ENCODE data around the gene CERKL. TPM values are rescaled to one million over a fixed set of nuclear protein-coding genes. Genes with fewer than 3 reads are reported as not detected.

The CERKL gene
- polyA plus RNA-seq, 3 donors from 2014 or later: 15.5 to 19.6 (median 15.8) TPM

- no peak for DNase-seq
- no peaks in the 10 kb centered on the region for H3K4me1 Mint-ChIP-seq
- H3K9me3 Mint-ChIP-seq: peaks cover 0 to 13% (median 0%) of the 10 kb centered on the region in 6 donors
- peaks cover 0 to 3% (median 0%) of the 10 kb centered on the region in 3 donors for H3K36me3 Mint-ChIP-seq
- H3K4me3 Mint-ChIP-seq: no peak overlapping the region
- peaks cover 2 to 3% (median 3%) of the 10 kb centered on the region in 3 donors for H3K27me3 Mint-ChIP-seq (ENCODE audit: low read depth in 3 of 3)
- no peak overlapping the region for H3K27ac Mint-ChIP-seq
Observed at GRCh38 chr2:181602017-181602416, 54.9 kb downstream of the CERKL start.

- Mint-ChIP-seq H3K27me3 (ENCODE audit: low read depth in 3 of 3) (peaks cover 0 to 2% (median 0%) of the 10 kb centered on the region in 3 donors), H3K9me3 (no peaks in the 10 kb centered on the region), H3K4me1 (no peaks in the 10 kb centered on the region)
Observed at GRCh38 chr2:181596556-181596955, 60.3 kb downstream of the CERKL start.

GRCh38 chr2:181594322-181594721, 62.6 kb downstream of the CERKL start:
- H3K4me1 Mint-ChIP-seq: no peaks in the 10 kb centered on the region
- H3K27ac Mint-ChIP-seq: no peak overlapping the region
- no peak for DNase-seq
- H3K9me3 Mint-ChIP-seq: no peaks in the 10 kb centered on the region
- H3K27me3 Mint-ChIP-seq (ENCODE audit: low read depth in 3 of 3): peaks cover 0 to 2% (median 2%) of the 10 kb centered on the region in 3 donors
- H3K4me3 Mint-ChIP-seq: no peak overlapping the region
- H3K36me3 Mint-ChIP-seq: no peaks in the 10 kb centered on the region

More at GRCh38 chr2:181596556-181596955, 60.3 kb downstream of the CERKL start:
- Mint-ChIP-seq H3K36me3 (no peaks in the 10 kb centered on the region), H3K4me3 (no peak overlapping the region), H3K27ac (no peak overlapping the region)
- DNase-seq: no peak

DNA sequence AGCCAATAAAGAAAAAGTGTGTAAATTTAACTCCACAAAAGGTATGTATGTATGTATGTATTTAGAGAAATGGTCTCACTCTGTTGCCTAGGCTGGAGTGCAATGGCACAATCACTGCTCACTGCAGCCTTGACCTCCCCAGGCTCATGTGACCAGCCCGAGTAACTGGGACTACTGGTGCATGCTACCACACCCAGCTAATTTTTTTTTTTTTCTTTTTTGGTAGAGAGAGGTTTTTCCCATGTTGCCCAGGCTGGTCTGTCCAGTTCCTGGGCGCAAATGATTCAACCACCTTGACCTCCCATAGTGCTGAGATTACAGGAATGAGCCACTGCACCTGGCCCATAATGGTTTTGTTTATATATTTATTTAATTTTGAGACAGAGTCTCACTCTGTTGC, 67.1 kb downstream of the CERKL start:
- H3K27ac Mint-ChIP-seq: no peak overlapping the region
- peaks cover 14 to 23% of the 10 kb centered on the region in 2 donors for H3K4me1 Mint-ChIP-seq
- no peak overlapping the region for H3K4me3 Mint-ChIP-seq
- DNase-seq: no peak
- peaks cover 0 to under 1% (median 0%) of the 10 kb centered on the region in 6 donors for H3K9me3 Mint-ChIP-seq
- H3K36me3 Mint-ChIP-seq: peaks cover 0 to 2% (median 0%) of the 10 kb centered on the region in 3 donors
- H3K27me3 Mint-ChIP-seq (ENCODE audit: low read depth in 3 of 3): peaks cover 2 to 18% (median 4%) of the 10 kb centered on the region in 3 donors

- peaks cover 4 to 21% (median 6%) of the 10 kb centered on the region in 3 donors for H3K27me3 Mint-ChIP-seq (ENCODE audit: low read depth in 3 of 3)
- peaks cover 0 to 4% (median 0%) of the 10 kb centered on the region in 3 donors for H3K36me3 Mint-ChIP-seq
- peaks cover 0 to 2% (median 0%) of the 10 kb centered on the region in 6 donors for H3K9me3 Mint-ChIP-seq
- peaks cover 14 to 23% of the 10 kb centered on the region in 2 donors for H3K4me1 Mint-ChIP-seq
- no peak overlapping the region for H3K27ac Mint-ChIP-seq
- no peak for DNase-seq
- no peak overlapping the region for H3K4me3 Mint-ChIP-seq
Observed at GRCh38 chr2:181588546-181588945, 68.4 kb downstream of the CERKL start.

- DNase-seq: peak in 1 of 3 donors; percentile 13
- H3K4me3 Mint-ChIP-seq: peak overlapping the region in 2 of 5 donors; percentile 2 to 50
- H3K4me1 Mint-ChIP-seq: peaks cover 14 to 23% of the 10 kb centered on the region in 2 donors
- H3K27ac Mint-ChIP-seq: no peak overlapping the region
- peaks cover 0 to 2% (median 0%) of the 10 kb centered on the region in 6 donors for H3K9me3 Mint-ChIP-seq
- peaks cover 0 to 4% (median 0%) of the 10 kb centered on the region in 3 donors for H3K36me3 Mint-ChIP-seq
- peaks cover 4 to 21% (median 7%) of the 10 kb centered on the region in 3 donors for H3K27me3 Mint-ChIP-seq (ENCODE audit: low read depth in 3 of 3)
Observed at GRCh38 chr2:181586569-181587081, 70.3 kb downstream of the CERKL start.

GRCh38 chr2:181585732-181586131, 71.2 kb downstream of the CERKL start:
- H3K4me1 Mint-ChIP-seq: peaks cover 14 to 23% of the 10 kb centered on the region in 2 donors
- H3K4me3 Mint-ChIP-seq: no peak overlapping the region
- H3K9me3 Mint-ChIP-seq: peaks cover 0 to 2% (median 0%) of the 10 kb centered on the region in 6 donors
- H3K36me3 Mint-ChIP-seq: peaks cover 0 to 4% (median 0%) of the 10 kb centered on the region in 3 donors
- DNase-seq: no peak
- H3K27me3 Mint-ChIP-seq (ENCODE audit: low read depth in 3 of 3): peaks cover 4 to 27% (median 7%) of the 10 kb centered on the region in 3 donors
- H3K27ac Mint-ChIP-seq: no peak overlapping the region

GRCh38 chr2:181581534-181581933, 75.4 kb downstream of the CERKL start:
- peaks cover 0 to 4% (median 0%) of the 10 kb centered on the region in 3 donors for H3K36me3 Mint-ChIP-seq
- peaks cover 0 to 17% (median 7%) of the 10 kb centered on the region in 3 donors for H3K27me3 Mint-ChIP-seq (ENCODE audit: low read depth in 3 of 3)
- H3K27ac Mint-ChIP-seq: no peak overlapping the region
- peaks cover 0 to 2% (median 0%) of the 10 kb centered on the region in 6 donors for H3K9me3 Mint-ChIP-seq
- no peak for DNase-seq
- peaks cover 5 to 10% of the 10 kb centered on the region in 2 donors for H3K4me1 Mint-ChIP-seq
- no peak overlapping the region for H3K4me3 Mint-ChIP-seq

DNA sequence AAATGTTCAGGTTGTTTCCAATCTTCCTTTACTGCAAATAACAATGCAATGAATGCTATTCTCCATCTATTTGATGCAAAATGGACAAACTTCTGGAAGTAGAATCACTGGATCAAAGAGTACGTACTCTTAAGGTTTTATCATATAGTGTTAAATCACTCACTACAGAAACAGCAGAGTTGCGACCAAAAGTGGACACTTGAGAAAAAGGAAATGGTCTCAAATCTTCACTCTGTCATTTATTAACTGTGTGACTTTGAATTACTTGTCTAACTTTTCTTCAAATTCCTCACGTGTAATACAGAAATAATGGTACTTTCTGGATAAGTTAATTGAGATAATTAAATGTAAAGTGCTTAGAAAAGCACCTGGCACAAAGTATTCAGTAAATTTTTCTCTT, 78.1 kb downstream of the CERKL start:
- Mint-ChIP-seq H3K9me3 (no peaks in the 10 kb centered on the region), H3K4me1 (no peaks in the 10 kb centered on the region), H3K27me3 (ENCODE audit: low read depth in 3 of 3) (peaks cover 0 to 11% (median 3%) of the 10 kb centered on the region in 3 donors), H3K27ac (no peak overlapping the region), H3K36me3 (no peaks in the 10 kb centered on the region), H3K4me3 (no peak overlapping the region)
- DNase-seq: no peak

DNA sequence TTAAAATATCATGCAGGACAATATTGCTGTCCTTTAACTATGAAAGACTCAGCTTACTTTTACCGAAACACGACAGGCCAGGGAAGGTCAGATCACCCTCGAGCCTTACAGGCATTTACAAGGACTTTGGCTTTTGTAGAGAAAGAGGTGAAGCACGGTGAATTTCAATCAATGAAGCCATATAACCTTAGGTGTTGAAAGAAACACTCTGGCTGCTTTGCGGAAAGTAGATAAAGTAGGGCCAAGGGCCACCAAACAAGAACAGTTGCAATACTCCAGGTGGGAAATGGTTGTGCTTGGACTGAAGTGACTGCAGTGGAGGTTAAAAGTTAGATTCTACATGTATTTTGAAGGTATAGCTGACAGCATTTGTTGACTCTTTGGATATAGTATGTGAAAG, 80.5 kb downstream of the CERKL start:
- no peaks in the 10 kb centered on the region for H3K9me3 Mint-ChIP-seq
- no peak overlapping the region for H3K27ac Mint-ChIP-seq
- peaks cover 2 to 13% (median 2%) of the 10 kb centered on the region in 3 donors for H3K27me3 Mint-ChIP-seq (ENCODE audit: low read depth in 3 of 3)
- DNase-seq: no peak
- H3K36me3 Mint-ChIP-seq: no peaks in the 10 kb centered on the region
- H3K4me3 Mint-ChIP-seq: no peak overlapping the region
- H3K4me1 Mint-ChIP-seq: no peaks in the 10 kb centered on the region

- Mint-ChIP-seq H3K27me3 (ENCODE audit: low read depth in 3 of 3) (peaks cover 2 to 7% (median 2%) of the 10 kb centered on the region in 3 donors), H3K27ac (no peak overlapping the region), H3K4me1 (peaks cover 0 to 4% of the 10 kb centered on the region in 2 donors), H3K36me3 (no peaks in the 10 kb centered on the region), H3K9me3 (no peaks in the 10 kb centered on the region), H3K4me3 (no peak overlapping the region)
- no peak for DNase-seq
Observed at GRCh38 chr2:181575650-181576025, 81.3 kb downstream of the CERKL start.

- peaks cover 2 to 7% (median 2%) of the 10 kb centered on the region in 3 donors for H3K27me3 Mint-ChIP-seq (ENCODE audit: low read depth in 3 of 3)
- H3K4me1 Mint-ChIP-seq: peaks cover 0 to 5% of the 10 kb centered on the region in 2 donors
- no peak overlapping the region for H3K27ac Mint-ChIP-seq
- no peak overlapping the region for H3K4me3 Mint-ChIP-seq
- no peaks in the 10 kb centered on the region for H3K9me3 Mint-ChIP-seq
- H3K36me3 Mint-ChIP-seq: no peaks in the 10 kb centered on the region
- no peak for DNase-seq
Observed at GRCh38 chr2:181575024-181575649, 81.8 kb downstream of the CERKL start.

DNA sequence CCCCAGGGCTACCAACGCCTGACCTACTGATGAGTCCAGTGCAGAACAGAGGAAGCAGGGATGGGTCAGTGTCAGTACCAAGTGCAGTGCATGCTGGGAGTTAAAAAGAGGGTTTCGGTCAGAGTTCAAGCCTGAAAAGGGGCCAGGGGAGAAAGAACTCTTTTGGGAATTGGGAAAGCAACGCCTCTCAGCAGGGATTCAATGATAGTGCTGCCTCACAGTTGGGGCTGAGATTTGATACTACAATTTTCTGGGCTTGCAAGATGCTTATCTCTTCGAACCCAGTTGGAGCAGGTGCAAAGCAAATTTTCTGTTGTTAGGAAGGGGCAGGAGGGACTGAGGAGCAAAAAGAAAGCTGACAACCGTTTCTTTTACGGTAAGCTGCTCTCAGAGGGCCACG, 82.6 kb downstream of the CERKL start:
- Mint-ChIP-seq H3K4me3 (no peak overlapping the region), H3K9me3 (no peaks in the 10 kb centered on the region), H3K4me1 (peaks cover 0 to 5% of the 10 kb centered on the region in 2 donors), H3K27ac (no peak overlapping the region), H3K27me3 (ENCODE audit: low read depth in 3 of 3) (peaks cover 2 to 7% (median 2%) of the 10 kb centered on the region in 3 donors), H3K36me3 (no peaks in the 10 kb centered on the region)
- DNase-seq: no peak

- peaks cover 2 to 7% (median 2%) of the 10 kb centered on the region in 3 donors for H3K27me3 Mint-ChIP-seq (ENCODE audit: low read depth in 3 of 3)
- DNase-seq: no peak
- H3K36me3 Mint-ChIP-seq: no peaks in the 10 kb centered on the region
- peaks cover 0 to 5% of the 10 kb centered on the region in 2 donors for H3K4me1 Mint-ChIP-seq
- H3K9me3 Mint-ChIP-seq: no peaks in the 10 kb centered on the region
- no peak overlapping the region for H3K4me3 Mint-ChIP-seq
- no peak overlapping the region for H3K27ac Mint-ChIP-seq
Observed at GRCh38 chr2:181573140-181573736, 83.7 kb downstream of the CERKL start.

Measured in immature natural killer cell (primary cell).